ENCODE data around the gene SLC10A6.
"Not testable (repeated sequence)": the region's sequence is repeated elsewhere in the genome, so short reads cannot be mapped to it uniquely, and the experiment has no call there.

SLC10A6 gene, protein sequence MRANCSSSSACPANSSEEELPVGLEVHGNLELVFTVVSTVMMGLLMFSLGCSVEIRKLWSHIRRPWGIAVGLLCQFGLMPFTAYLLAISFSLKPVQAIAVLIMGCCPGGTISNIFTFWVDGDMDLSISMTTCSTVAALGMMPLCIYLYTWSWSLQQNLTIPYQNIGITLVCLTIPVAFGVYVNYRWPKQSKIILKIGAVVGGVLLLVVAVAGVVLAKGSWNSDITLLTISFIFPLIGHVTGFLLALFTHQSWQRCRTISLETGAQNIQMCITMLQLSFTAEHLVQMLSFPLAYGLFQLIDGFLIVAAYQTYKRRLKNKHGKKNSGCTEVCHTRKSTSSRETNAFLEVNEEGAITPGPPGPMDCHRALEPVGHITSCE

DNA sequence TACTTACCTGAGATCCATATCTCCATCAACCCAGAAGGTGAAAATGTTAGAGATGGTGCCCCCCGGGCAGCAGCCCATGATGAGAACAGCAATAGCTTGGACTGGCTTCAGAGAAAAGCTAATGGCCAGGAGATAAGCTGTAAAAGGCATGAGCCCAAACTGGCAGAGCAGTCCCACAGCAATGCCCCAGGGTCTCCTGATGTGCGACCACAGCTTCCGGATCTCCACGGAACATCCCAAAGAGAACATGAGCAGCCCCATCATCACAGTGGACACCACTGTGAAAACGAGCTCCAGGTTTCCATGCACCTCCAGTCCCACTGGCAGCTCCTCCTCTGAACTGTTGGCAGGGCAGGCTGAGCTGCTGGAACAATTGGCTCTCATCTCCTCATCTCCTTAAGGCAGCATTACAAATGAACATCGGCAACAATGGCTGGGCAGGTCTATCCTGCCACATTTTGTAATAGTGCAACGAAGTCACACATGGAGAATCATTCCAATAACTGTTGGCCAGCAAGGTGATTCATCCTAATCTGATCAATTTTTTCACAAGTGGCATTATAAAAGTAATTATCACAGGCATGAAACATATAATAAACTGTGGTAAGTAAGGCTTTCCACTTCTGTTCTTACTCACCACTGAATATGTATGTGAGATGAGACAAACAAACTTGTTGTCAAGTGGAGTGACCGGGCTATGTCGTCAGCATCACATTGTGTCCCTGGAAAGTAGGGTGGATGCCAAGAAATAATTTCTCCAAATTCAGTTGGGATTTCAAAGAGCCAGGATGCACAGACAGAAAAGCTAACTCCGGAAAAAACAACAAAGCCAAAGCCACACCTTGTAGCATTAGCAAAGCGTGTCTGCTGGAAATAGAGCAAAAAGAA, at the start of gene SLC10A6:
Gene SLC10A6 (minus strand): TSS at position 653 of the 888 bp plus-strand sequence. CDS start 269 bp downstream, at position 384.
- DNase-seq, result no peak

DNA sequence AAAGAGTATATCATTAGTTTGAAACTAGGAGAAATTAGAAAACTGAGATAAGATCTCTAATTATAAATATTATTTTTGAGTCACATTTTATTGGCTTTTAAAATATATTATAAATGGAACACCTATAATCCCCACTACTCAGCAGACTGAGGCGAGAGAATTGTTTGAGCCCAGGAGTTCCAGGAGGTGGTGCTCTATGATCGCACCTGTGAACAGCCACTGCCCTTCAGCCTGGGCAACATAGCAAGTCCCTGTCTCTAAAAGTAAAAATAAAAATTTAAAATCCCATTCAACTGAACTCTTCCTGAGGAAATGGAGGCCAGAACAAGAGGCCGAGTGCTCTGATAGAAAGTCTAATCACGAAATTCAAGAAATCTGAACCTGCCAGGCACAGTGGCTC, 49.4 kb upstream of the SLC10A6 start:
- no peak for DNase-seq

DNA sequence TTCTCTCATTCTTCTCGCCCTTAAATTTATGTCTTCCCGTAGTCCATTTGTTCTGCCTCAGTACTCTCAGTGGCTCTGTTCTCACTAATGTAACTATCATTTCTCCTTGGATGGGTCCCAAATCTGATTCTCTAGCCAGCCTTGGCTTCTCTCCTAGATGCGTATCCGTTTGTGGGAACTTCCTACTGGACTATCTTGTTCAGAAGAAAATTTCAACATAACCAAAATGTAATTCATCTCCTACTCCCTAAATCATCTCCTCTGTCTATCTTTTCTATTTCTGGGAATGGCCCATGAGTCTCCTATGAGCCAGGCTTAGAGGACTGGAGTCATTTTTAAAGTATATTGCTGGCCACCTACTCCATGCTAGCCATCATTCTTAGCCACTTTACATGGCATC, 47.4 kb upstream of the SLC10A6 start:
- no peak for DNase-seq

DNA sequence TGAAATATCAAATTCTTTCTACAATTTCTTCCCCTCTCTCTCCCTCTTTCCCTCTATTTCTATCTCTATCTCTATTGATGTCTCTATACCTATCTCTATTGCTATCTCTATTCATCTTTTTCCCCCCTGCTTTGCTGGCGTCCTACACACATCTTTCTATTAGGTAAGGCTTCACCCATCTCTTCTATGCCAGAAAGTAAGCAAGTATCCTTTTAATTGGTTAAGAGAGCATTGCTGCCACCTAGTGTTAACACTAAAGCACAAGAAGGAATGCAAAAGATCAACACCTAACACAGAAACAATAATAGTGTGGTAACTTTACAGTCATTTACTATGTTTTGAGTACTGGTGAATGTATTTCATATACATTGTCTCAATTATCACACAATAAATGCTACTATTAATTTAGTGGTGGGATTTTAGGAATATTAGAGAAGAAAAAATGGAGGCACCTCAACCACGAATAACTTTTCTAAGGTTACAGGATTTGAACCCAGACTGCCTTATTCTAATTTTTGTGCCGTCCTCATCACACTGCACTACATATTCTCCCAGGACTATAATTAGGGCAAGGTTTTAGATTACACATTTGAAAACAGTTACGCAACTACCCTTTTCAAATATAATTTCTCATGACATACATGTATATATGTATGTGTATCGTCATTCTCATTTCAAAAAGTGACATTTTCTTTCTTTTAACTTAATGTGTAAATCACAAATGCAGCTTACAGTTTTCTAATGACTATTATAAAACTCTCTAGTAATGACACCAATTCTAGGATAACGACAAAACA, 46.7 kb upstream of the SLC10A6 start:
- peak; percentile 27 for DNase-seq

DNA sequence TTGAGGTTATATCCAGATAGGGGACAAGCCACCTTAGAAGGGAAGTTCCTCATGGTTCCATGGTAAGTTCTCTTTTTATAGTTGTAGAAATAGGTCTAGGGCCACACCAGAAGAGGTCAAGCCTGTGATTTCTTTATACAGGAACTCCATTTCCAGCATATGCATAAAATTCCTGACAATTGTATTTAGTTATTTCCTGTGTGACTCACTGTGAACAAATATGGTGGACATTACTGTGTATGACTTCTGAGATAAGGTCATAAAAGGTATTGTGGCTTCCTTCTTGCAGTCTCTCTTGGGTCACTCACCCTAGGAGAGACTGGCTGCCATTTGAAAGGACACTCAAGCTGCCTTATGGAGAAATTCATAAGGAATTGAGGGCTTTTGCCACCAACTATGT, 45.3 kb upstream of the SLC10A6 start:
- DNase-seq, result no peak

DNA sequence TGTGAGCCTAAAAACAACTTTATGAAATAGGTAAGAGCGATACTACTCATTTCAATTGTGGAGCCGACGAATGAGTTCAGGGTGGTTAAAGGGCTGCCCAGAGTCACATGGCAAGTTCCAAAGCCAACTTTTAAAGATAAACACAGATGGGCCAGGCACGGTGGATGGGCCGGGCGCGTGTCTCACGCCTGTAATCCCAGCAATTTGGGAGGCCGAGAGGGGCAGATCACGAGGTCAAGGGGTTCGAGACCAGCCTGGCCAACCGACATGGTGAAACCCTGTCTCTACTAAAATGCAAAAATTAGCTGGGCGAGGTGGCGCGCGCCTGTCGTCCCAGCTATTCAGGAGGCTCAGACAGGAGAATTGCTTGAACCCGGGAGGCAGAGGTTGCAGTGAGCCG, 44.0 kb upstream of the SLC10A6 start:
- DNase-seq, result no peak

DNA sequence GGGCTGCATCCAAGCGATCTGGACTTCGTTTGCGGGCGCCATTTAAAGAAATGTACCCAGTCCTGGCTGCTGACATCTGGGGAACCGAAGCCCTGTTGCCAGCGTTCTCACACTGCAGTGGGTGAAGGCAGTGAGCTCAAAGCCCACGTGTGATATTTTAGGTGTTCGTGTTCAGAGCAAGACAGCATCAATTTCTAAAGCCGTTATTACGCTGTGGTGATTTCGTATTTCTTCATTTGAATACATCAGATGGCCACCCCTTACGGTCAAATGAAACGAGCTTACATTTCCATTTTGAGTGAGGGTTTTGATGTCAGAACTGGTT, 43.4 kb upstream of the SLC10A6 start:
- DNase-seq, result no peak

DNA sequence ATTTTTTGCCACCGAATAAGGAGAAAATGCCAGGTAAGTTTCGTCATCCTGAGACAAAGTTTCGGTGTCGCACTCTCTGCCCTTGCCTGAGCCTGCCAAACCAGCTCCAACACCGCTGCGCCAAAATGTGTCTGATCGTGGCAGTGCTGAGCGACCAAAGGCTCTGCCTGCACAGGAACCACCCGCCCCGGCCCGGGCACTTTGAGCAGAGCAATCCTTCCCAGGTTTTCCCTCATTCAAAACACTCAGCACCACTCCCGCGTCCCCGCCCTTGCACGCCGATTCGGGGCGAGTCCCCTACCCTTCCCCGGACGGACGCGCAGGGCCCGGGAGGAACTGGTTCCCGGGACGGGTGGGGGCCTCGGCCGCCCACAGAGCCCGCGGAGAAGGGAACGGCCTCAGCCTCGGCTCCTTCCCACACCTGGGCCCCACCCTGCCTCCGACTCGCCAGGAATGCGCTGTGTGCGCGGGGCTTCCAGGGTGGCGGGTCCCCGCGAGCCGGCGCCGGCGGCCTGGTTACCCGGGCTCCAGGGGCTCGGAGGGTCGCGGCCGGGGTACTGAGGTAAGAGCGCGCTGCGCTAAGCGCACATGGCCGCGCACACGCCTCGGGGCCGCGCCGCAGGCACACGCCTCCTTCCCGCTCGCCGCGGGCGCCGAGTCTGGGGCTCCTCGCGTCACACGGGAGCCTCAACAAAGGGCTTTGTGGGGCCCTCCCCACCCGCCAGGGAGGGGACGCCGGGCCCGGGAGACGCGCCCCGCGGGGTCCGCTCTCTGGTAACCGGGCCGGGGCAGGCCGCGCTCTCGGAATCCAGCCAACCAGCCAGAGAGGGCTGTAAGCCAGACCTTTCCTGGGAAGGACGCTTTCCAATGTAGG, 42.8 kb upstream of the SLC10A6 start, which contains the start of gene C4orf36:
Gene C4orf36 (minus strand): TSS at position 661 of the 874 bp plus-strand sequence. CDS start 902 bp downstream, outside the sequence.
- DNase-seq, result peak; percentile 36

DNA sequence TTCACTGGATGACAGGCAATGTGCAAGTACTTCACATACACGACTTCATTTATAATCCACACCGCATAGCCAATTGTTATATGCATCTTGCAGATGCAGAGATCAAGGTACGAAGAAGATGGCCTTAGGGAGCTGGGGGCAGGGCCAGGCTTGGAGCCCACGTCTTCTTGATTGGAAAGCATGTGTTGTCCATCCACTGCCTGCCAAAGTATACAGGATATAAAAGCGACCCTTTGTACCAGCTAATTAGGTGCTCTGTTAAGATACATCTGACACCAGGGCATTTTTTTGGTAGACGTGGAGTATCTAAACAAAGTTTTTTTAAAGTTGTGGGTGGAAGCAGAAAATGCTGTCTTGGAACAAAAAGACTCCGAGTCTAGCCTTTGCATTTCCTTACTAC, 41.6 kb upstream of the SLC10A6 start:
- DNase-seq, result no peak

DNA sequence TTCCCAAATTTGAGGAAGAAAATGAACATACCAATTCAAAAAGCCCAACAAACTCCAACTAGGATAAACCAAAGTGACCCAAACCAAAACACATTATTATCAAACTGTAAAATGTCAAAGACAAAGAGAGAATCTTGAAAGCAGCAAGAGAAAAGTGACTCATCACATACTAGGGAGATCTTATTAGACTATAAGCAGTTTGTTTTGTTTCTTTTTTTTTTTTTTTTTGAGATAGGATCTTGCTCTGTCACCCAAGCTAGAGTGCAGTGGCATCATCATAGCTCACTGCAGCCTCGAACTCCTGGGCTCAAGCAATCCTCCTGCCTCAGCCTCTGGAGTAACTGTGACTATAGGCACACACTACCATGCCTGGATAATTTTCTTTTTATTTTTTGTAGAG, 30.5 kb upstream of the SLC10A6 start:
- DNase-seq, result no peak

DNA sequence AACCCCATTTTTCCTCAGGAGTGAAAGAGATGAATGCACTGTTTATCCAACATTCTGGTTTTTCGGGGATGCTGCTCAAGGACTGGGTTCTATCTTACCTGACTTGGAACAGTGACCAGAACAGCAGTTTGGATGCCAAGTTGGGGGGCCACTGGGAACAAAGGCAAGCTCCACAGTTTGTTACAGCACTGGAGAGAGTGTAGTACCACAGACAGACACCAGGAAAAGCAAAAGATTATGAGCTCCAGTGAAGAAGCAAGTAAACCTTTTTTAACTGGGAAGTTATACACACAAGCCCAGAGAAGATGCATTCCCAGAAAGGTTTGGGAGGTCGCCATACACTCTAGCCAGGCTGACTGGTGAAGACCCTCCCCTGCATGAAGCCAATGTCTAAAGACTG, 29.5 kb upstream of the SLC10A6 start:
- no peak for DNase-seq

DNA sequence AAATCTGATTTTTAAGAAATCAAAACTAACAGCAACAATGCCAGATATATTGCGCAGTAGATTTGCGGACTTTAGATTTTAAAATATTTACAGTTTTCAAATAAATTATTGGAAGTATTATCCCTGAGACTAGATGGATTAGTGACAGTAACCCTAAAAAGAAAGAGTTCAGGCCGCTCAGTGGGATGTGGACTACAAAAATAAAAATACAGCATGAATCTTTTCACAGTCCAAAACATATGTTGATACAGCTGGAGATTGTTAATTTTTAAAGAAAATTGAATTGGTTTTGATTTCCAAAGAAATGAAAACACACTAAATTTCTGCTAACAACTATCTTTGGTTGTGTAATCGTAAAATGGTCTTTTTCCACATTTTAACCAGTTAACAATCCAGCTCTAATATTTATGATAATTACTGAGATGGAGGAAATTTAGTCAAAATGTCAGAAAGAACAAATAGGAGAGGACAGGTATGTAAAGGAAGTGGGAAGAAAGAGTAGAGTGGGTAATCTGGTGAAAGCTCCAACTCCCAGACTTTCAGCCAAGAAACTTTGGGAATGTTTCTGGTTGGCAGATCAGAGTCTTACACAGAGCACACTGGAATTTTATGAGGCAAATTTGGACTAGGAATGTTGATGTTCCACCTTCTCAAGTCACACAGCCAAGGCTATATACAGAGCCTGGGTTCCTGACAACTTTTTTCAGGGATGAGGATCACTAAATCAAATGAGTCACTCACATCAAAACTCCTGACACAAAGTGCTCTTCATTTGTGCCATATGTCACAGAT, 27.9 kb upstream of the SLC10A6 start:
- DNase-seq, result no peak

DNA sequence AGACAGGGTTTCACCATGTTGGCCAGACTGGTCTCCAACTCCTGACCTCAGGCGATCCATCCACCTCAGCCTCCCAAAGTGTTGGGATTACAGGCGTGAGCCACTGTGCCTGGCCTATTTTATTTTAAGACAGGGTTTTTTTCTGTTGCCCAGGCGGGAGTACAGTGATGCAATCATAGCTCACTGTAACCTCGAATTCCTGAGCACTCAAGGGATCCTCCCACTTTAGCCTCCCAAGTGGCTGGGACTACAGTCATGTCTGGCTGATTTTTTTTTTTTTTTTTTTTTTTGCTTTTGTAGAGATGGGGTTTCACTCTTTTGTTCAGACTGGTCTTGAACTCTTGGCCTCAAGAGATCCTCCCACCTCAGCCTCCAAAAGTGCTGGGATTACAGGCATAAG, 26.3 kb upstream of the SLC10A6 start:
- DNase-seq, result not testable (repeated sequence)

DNA sequence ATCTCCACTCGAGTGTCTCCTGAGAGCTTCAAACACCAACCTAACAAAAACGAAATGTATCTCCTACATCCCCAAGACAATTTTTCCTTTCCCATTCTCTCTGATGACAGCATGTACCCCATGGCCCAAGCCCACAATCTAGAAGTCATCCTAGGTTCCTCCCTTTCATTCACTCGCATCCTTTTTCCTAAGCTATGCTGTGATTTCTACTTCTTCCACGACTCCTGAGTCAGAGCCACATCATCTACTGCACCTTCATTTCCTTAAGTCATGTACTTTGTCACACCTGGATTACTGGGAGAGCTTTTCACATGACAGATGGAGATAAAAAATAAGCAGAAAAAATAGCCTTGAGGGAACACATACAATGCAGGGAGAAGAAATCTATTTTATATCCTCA, 23.0 kb upstream of the SLC10A6 start:
- DNase-seq, result no peak

DNA sequence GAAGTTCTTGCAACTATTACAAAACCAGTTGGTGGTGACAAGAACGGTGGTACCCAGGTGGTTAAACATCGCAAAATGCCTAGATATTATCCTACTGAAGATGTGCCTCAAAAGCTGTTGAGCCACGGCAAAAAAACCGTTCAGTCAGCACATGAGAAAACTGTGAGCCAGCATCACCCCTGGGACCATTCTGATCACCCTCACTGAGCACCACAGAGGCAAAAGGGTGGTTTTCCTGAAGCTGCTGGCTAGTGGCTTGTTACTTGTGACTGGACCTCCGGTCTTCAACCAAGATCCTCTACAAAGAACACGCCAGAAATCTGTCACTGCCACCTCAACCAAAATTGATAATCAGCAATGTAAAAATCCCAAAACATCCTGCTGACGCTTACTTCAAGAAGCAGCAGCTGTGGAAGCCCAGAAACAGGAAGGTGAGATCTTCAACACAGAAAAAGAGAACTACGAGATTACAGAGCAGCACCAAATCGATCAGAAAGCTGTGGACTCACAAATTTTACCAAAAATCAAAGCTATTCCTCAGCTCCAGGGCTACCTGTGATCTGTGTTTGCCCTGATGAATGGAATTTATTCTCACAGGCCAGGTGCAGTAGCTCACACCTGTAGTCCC, 21.4 kb upstream of the SLC10A6 start:
- DNase-seq, result no peak

DNA sequence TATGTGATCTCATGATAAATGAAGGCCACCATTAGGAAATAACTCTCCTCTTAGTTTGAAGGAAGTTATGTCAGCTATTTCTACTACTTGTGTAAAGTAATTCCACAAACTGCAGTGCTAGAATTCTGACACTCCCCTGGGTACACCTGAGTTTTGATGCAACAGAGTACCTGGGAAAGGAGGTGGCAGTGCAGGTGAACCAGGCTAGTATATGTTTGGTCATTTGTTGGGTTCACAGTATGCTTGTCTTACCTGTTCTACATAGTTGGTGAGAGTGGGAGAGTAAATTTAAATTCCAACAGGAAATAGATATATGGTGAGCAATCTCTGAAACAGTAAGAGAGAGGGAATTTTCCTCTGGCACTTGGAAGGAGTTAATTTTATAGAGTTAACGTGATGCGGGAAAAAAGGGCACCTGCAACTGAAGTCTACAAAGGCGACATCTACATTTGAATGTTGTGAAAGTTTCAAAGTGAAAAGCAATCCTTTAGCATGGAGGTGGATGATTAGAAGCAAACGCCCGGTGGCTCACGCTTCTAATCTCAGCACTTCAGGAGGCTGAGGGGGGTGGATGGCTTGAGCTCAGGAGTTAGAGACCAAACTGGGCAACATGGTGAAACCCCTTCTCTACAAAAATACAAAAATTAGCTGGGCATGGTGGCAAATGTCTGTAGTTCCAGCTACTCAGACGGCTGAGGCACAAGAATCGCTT, 8.3 kb upstream of the SLC10A6 start:
- DNase-seq, result no peak

DNA sequence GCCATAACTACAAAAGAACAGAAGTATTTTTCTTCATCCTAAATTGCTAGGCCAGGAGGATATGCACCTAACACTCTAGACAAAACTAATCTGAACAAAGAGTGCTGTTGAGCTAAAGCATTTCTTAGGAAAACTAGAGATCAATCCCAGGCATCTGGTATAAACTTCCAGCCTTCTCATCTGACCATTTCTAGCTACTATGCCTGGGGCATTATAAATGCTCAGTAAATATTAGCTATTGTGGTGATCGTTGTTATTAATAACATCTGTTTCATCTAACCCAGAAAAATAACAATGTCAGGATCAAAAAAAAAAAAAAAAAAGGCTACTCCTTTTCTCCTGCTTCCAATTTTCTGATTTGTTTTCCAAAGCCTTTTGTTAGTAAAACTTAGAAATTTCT, 7.7 kb upstream of the SLC10A6 start:
- DNase-seq, result no peak

DNA sequence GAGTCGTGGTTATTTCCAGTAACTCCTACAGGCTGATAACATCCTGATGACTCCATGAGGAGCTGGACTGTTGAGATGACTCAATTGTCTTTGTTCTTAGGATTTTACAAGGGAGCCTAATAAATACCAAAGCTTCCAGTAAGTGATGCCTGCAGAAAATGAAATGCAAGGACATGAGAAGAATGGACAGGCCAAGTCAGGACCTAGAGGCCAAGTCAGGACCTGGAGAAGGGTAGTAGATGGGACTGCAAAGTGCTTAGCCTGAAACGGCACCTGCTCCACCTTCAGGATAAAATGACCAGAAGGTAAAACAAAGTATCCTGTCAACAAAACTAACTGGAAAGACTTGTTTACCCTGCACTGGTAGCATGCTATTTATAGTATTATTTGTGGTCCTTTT, 6.4 kb upstream of the SLC10A6 start:
- no peak for DNase-seq

DNA sequence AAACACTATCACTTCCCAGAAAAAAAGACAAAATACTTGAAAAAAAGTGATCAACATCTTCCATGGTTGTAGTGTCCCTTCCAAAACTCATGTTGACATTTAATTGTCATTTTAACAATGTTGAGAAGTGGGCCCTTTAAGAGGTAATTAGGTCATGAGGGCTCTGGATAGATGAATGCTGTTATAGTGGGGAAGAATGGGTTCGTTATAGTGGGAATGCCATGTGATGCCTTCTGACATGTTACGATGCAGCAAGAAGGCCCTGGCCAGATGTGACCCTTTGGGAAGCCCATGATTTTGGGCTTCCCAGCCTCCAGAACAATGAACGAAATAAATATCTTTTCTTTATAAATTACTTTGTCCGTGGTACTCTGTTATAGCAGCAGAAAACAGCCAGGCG, 4.0 kb upstream of the SLC10A6 start:
- DNase-seq, result no peak

DNA sequence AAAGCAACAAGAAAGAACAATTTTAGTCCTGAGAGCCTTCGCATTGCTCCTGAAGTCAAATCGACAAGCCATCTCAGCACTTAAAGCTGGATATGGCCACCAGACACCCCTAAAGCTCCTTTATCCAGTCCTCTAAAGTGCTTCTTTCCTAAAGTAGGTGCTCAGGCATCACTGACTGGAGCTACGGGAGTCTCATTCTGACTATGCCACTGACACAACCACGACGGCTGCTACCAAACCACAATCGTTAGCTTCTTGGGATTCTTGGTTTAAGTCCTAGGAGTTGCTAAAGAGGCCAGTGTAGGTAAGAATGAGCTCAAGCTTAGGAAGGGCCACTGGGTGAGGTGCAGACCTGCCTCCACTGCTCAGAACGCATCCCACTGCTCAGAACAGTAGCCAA, 1.0 kb downstream of the SLC10A6 start:
- no peak for DNase-seq

All from NCI-H146 (cell line).